Loucy (cell line): ENCODE measurements around the gene TIAM1.

ENCODE experiments used
- CTCF ChIP-seq: fragments of 200-600 bp; sonication (generic); conservative IDR thresholded peaks from 2 replicates; pipeline ENCODE4 v1.5.1; 2014; ENCODE audit warnings: mild to moderate bottlenecking, antibody characterized with exemption, low read length
- EZH2phosphoT487 ChIP-seq: fragments of 200-600 bp; IDR thresholded peaks from 2 replicates; pipeline ENCODE4 v1.6.1; 2018; ENCODE audit warnings: antibody characterized with exemption, mild to moderate bottlenecking, moderate library complexity, borderline replicate concordance

GRCh38 chr21:31221043-31221442, 123.0 kb downstream of the TIAM1 start:
- TF ChIP-seq CTCF (no peak), EZH2phosphoT487 (no peak)
